CD4-positive, alpha-beta T cell treated with Interleukin-6 for 4 hours (primary cell): Measurements from ENCODE around the gene METTL25B.

Source experiments
- DNase-seq: peaks from one replicate; pipeline ENCODE4 v3.0.0-alpha.2; 2020; ENCODE audit warnings: mixed read lengths

METTL25B gene

DNA sequence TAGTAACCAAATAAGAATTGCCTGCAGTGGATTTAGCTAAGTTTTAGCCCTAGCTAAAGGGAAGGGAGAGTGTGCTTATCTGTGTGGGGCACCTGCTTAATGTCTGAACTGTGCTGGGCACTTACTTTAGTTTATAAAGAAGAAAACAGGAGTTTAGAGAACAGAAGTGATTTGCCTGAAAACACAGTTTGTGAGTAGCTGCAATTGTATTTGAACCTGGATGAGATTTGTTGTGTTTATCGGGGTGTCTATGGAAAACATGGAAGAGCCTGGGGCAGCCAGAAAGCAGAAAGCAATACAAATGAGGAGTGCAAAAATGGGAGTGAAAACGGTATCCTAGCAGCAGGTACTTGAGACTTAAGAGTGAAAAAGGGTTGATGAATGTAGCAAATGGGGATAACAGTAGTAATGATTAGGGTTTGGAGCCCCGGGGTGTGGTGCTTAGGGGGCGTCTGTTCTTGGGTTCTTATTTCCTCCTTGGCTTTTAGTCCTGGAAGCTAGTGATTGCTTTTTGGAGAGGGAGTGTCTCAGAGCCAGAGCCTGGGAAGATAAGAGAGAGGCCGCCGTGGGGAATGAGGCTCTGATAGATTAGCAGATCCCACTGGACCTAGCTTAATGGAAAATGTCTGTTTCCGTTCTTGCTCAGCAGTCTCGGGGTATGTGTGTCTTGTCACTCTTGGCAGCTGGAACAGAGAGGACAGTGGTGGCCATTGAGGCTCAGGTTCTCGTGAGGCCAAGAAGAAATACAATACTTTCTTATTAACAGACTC lies 44.6 kb downstream of the METTL25B start:
- no peak for DNase-seq

DNA sequence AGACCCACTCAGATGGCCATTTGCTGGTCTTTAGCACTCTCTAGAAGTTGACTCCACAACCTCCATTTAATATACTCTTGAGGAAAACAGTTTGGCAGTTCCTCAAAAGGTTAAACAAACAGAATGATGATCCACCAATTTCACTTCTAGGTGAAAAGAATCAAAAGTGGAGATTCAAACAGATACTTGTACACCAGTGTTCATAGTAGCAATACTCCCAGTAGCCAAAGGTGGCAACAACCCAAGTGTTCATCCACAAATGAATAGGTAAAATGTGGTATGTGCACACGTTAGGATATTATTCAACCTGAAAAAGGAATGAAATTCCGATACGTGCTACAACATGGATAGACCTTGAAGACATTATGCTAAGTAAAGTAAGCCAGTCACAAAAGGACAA lies 45.3 kb downstream of the METTL25B start:
- DNase-seq = no peak

DNA sequence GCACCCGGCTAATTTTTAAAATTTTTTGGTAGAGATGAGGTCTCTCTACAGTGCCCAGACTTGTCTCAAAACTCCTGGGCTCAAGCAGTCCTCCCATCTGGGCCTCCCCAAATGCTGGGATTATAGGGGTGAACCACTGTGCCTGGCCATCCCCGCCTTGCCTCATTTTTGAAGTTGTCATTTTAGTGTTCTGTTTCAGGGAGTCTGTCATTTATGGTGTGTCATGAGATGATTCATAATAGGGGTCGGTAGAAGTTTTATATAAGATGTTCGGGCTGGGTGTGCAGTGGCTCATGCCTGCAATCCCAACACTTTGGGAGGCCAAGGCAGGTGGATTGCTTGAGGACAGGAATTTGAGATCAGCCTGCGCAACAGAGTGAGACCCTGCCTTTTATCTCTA lies 47.5 kb downstream of the METTL25B start:
- DNase-seq = no peak

DNA sequence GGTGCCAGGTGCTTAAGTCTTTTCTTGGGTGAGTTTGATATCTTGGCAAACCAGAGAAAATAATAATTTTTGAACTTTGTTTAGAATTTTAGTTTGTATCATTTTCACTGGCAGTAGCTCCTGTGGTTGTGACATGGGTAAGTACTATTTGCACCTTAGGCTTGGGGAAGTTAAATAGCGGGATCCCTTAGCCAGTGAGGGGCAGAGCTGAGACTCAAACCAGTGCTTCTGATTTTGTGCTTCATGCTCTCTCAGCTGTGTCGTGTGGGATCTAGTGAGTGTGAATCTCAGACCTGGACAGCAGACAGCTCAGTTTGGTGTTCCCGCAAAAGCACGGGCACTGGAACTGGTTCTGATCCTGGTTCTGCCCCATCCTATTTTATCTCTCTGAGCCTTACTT lies 48.7 kb downstream of the METTL25B start:
- no peak for DNase-seq

DNA sequence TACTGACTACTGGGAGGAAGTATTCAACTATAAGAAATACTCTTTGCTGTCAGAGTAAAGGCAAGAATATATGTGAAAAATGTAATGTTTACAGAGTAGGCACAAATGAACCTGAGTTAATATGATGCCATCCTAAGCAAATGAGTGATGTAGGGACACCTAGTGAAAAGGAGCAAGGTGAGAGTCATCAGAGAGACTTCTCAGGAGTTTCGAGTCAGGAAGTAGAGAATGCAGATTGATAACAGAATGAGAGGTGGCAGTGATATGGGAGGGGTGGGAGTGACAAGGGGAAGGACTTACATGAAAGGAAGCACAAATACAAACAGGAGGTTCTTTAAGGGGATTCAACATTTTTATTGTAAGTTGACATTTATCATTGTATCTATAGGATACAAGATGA lies 49.3 kb downstream of the METTL25B start:
- DNase-seq = no peak

DNA sequence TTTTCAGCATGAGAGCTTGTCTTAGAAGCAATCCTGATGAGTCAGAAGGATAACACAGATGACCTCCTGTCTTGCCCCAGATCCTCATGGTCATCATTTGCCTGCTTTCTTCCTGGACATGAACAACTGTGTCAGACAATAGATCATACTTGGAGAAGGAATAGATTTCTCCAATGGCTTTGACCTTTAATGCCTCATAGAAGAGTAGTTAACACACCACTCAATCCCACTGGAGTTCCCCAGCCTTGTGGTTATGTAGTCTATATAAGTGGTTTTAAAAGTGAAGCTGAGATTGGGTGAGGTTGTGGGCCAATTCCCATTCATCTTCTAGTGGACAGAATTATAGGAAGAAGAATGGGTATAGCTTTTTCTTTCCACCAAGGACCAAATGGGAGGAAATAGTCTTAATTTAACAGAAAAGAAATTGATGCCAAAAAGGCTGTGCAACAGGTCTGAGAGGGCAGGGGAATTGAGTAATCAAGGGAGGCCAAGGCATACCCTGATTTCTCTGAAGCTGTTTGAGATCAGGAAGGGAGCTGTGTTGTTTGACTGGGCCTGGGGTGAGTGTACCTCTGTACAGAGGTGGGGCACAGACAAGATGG lies 53.4 kb downstream of the METTL25B start:
- no peak for DNase-seq

DNA sequence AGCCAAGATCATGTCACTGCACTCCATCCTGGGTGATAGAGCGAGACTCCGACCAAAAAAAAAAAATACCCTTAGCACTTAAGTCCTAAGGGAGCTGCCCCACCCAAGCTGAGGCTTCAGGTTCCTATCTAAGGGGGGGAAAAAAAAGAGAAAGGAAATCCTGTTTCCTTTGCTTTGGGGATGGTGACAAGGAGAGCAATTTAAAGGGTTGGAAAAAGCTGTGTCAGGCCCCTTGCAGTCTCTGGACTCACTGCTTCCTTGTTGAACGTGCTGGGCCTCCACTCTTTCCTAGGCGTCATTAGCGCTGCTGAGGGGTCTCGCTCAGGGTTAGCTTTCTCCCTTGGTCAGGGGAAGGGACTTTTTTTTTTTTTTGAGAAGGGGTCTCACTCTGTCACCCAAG lies 57.2 kb downstream of the METTL25B start:
- DNase-seq = no peak
